Naive B cell (primary cell): ENCODE data around the gene CCDC47. TPM values are rescaled to one million over a fixed set of nuclear protein-coding genes. Genes with fewer than 3 reads are reported as not detected.

Experiments used
- ATAC-seq, 2 donors: fragments of 150-1000 bp; cut with Tn5 transposase; 2 replicates each; pipeline ENCODE4 v1.10.0; 2021; ENCODE audit warnings: low read depth in 2 of 2, mild to moderate bottlenecking in 2 of 2, moderate library complexity in 2 of 2
- DNase-seq: peaks from one replicate; pipeline ENCODE4 v3.0.0; 2022
- H3K27ac Mint-ChIP-seq, 6 donors: one replicate each; pipeline ENCODE4 v1.8.0; 2020 to 2022; ENCODE audit warnings: mild to moderate bottlenecking in 6 of 6, mixed read lengths in 6 of 6, moderate library complexity in 5 of 6, inconsistent platforms in 2 of 6
- H3K27me3 Mint-ChIP-seq, 3 donors: one replicate each; pipeline ENCODE4 v1.8.0; 2021 to 2022; ENCODE audit warnings: mixed read lengths in 3 of 3, mild to moderate bottlenecking in 1 of 3
- H3K36me3 Mint-ChIP-seq, 2 donors: one replicate each; pipeline ENCODE4 v1.8.0; 2020 to 2022; ENCODE audit warnings: mixed read lengths in 2 of 2, inconsistent platforms in 1 of 2, mild to moderate bottlenecking in 1 of 2
- H3K4me1 Mint-ChIP-seq, 3 donors: one replicate each; pipeline ENCODE4 v1.8.0; 2020 to 2022; ENCODE audit warnings: mixed read lengths in 3 of 3, inconsistent platforms in 1 of 3, mild to moderate bottlenecking in 1 of 3, moderate library complexity in 1 of 3
- H3K4me3 Mint-ChIP-seq, 8 donors: one replicate each; pipeline ENCODE4 v1.8.0; 2020 to 2022; ENCODE audit warnings: mild to moderate bottlenecking in 8 of 8, mixed read lengths in 8 of 8, moderate library complexity in 8 of 8, inconsistent platforms in 2 of 8
- H3K9me3 Mint-ChIP-seq, 7 donors: one replicate each; pipeline ENCODE4 v1.8.0; 2020 to 2022; ENCODE audit warnings: mixed read lengths in 7 of 7, mild to moderate bottlenecking in 5 of 7, inconsistent platforms in 2 of 7, moderate library complexity in 1 of 7
- polyA plus RNA-seq, 6 donors: library from polyadenylated mRNA; unstranded; fragments of 300-500 nt; fragmentation: Illumina TruSeq; gene quantifications; one replicate each; pipeline ENCODE4 v1.2.3, GENCODE V29; 2021; ENCODE audit warnings: low read depth in 6 of 6

CCDC47 gene
- polyA plus RNA-seq, result 10 to 100 TPM; 27.1 to 46.1 (median 36.3) TPM

DNA sequence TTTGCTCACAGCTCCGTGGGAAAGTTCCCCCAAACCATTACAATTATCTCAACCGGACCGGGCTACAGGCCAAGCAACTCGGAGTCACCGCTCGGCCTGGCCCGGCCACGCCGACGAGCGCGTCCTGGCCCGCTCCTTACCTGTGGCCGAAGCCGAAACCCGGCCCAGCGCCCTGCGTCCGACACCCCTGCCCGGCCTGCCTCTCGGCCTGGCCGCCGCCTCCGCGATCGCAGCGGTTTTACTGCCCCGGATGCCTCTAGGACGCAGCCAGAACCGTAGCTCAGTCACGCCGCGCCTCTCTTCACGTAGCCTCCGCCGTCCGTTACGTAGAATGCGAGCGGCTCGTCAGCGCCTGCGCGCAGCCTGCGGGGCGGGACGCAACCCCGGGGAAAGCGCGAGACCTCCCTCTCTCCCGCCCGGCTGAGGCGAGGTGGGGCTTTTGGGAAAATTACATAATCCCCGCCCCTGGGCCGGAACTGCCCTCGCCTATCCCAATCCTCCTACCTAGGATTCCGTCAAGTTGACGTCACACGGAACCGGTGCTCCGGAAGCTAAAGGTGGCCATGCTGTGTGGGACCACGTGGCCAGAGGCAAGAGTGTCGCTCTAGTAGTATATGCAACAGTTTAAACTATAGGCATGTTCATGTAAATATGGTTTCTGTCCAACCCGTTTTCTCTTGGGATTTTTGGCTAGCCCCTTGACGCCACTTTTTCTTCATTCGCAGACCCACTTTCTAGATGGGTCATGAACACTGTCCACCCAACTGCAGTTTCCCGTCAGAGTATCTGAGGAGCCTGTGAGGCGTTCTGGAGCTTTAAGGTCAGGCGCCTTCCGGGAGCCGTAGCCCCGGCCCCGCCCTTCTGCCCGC, at the start of gene CCDC47:
Gene CCDC47 (minus strand): TSS at position 326 of the 869 bp plus-strand sequence. CDS start 7,422 bp downstream, outside the sequence.
- H3K4me1 Mint-ChIP-seq, result peaks cover 43 to 73% (median 66%) of the 10 kb centered on the region in 3 donors
- DNase-seq, result peak; percentile 99

GRCh38 chr17:63822537-63822936, 49.1 kb upstream of the CCDC47 start:
- DNase-seq (no peak), ATAC-seq (no peak)
- peaks cover 56 to 64% (median 58%) of the 10 kb centered on the region in 3 donors for H3K4me1 Mint-ChIP-seq
- H3K27ac Mint-ChIP-seq, result peak overlapping the region in 5 of 6 donors; percentile 38 to 89 (median 76)
- H3K27me3 Mint-ChIP-seq, result no peaks in the 10 kb centered on the region
- peaks cover 16 to 58% of the 10 kb centered on the region in 2 donors for H3K36me3 Mint-ChIP-seq
- H3K9me3 Mint-ChIP-seq, result no peaks in the 10 kb centered on the region
- H3K4me3 Mint-ChIP-seq, result peak overlapping the region in 2 of 8 donors; percentile 64 to 65

More for the DNA sequence above, at the start of gene CCDC47:
- Mint-ChIP-seq H3K36me3 (no peaks in the 10 kb centered on the region), H3K27ac (peak within 1 kb of the TSS; percentile 97 to 100 (median 99)), H3K9me3 (no peaks in the 10 kb centered on the region), H3K4me3 (peak within 1 kb of the TSS; percentile 90 to 99 (median 96)), H3K27me3 (no peaks in the 10 kb centered on the region)
- peak; percentile 83 to 85 for ATAC-seq

DNA sequence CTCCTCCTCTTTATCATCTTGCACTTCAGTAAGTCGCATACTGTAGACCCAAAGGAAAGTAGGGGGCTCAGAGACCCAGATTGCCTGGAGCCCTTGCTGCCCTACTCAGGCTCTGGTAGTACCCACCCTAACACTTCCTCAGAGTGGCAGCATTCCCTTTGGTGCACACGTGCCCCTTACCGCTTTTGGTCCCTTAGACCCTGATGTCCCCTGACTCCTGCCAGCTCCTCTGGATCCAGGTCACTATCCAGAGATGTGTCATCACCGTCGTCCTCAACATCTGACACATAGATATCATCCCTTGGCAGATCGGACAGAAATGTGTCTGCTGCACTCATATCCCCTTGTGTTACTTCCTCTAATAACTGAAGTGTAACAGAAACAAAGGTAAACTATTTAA, 48.4 kb upstream of the CCDC47 start:
- DNase-seq (no peak), ATAC-seq (peak in 1 of 2 donors; percentile 6)
- Mint-ChIP-seq H3K4me3 (peak overlapping the region; percentile 2 to 81 (median 58)), H3K9me3 (no peaks in the 10 kb centered on the region), H3K27me3 (no peaks in the 10 kb centered on the region), H3K27ac (peak overlapping the region; percentile 44 to 95 (median 82)), H3K4me1 (peaks cover 49 to 57% (median 54%) of the 10 kb centered on the region in 3 donors), H3K36me3 (peaks cover 16 to 51% of the 10 kb centered on the region in 2 donors)

- Mint-ChIP-seq H3K4me3 (peak overlapping the region in 6 of 8 donors; percentile 3 to 61 (median 12)), H3K9me3 (no peaks in the 10 kb centered on the region), H3K27me3 (no peaks in the 10 kb centered on the region), H3K36me3 (peaks cover 16 to 48% of the 10 kb centered on the region in 2 donors), H3K27ac (peak overlapping the region in 3 of 6 donors; percentile 16 to 76 (median 60)), H3K4me1 (peaks cover 42 to 50% (median 47%) of the 10 kb centered on the region in 3 donors)
- DNase-seq (no peak), ATAC-seq (no peak)
Observed at GRCh38 chr17:63820963-63821561, 47.7 kb upstream of the CCDC47 start.

DNA sequence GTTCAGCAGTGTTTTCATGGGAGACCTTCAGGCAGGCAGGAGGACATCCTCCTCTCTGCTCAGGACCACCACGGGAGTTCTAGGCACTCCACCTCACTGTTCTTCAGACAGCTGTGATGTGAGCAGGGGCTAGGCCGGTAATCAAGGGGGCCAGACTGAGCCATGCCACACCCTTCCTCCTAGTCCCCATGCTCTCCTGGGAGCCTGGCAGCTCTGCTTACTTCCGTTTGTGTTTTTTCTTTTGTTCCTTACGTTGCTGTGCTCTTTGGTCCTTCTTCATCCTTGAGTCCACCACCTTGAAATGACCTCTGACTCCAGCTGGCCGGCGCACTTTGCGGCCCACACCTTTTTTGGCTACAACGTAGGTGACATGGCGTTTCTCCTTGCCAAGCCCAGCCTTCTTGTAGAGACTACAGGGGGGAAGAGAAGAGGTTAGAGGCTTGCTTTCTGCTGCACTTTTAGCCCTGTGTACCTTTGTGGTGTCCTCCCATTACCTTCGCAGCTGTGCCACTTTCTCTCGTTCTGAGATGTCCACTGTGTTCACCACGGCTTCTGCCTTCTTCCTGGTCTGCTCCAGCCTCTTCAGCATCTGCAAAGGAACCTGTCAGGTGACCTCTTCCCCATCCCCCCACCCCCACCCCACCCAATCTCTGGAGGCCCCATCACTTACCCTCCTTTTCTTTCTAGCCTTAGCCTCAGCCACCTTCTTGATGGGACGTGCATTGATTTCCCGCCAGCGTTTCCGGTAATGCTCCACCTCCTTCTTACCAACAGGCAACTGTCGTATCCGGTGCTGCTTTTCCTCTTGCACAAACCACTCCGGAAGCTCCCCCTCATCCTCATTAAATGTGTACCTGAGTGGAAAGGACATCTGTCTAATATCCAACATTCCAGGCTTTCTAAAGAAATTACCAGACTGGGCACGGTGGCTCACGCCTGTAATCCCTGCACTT, 46.5 kb upstream of the CCDC47 start:
- H3K27me3 Mint-ChIP-seq, result no peaks in the 10 kb centered on the region
- DNase-seq, result no peak
- H3K4me1 Mint-ChIP-seq, result peaks cover 38 to 44% (median 39%) of the 10 kb centered on the region in 3 donors
- H3K4me3 Mint-ChIP-seq, result peak overlapping the region in 5 of 8 donors; percentile 18 to 83 (median 43)
- ATAC-seq, result peak in 1 of 2 donors; percentile 18
- no peaks in the 10 kb centered on the region for H3K9me3 Mint-ChIP-seq
- peaks cover 16 to 48% of the 10 kb centered on the region in 2 donors for H3K36me3 Mint-ChIP-seq
- peak overlapping the region; percentile 7 to 94 (median 72) for H3K27ac Mint-ChIP-seq

DNA sequence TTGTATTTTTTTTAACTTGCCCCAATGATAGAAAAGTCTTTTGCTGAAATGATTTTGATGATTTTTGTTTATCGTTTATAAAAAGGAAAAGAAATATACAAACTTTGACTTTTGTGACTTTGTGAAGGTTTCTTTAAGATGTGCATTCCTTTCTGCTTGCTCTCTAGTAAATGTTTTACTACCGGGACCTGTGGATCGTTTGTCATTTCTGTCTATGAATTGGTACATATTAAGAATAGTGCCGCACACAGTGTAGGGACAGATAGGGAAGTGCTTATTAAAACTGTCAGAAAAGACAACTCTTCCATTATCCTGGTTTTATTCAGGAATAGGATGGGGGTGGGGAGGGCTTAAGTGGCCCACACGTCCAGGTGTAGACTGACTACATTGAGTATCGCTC, 45.7 kb upstream of the CCDC47 start:
- H3K4me3 Mint-ChIP-seq, result peak overlapping the region in 1 of 8 donors; percentile 43
- peaks cover 11 to 42% of the 10 kb centered on the region in 2 donors for H3K36me3 Mint-ChIP-seq
- H3K27ac Mint-ChIP-seq, result peak overlapping the region in 4 of 6 donors; percentile 12 to 84 (median 68)
- DNase-seq (no peak), ATAC-seq (no peak)
- H3K9me3 Mint-ChIP-seq, result no peaks in the 10 kb centered on the region
- H3K27me3 Mint-ChIP-seq, result no peaks in the 10 kb centered on the region
- peaks cover 31 to 37% (median 32%) of the 10 kb centered on the region in 3 donors for H3K4me1 Mint-ChIP-seq

GRCh38 chr17:63817736-63818385, 44.5 kb upstream of the CCDC47 start:
- ATAC-seq, result no peak
- H3K27me3 Mint-ChIP-seq, result no peaks in the 10 kb centered on the region
- H3K27ac Mint-ChIP-seq, result peak overlapping the region in 2 of 6 donors; percentile 90 to 94
- H3K4me1 Mint-ChIP-seq, result peaks cover 22 to 24% (median 24%) of the 10 kb centered on the region in 3 donors
- DNase-seq, result no peak
- H3K36me3 Mint-ChIP-seq, result peaks cover 17 to 32% of the 10 kb centered on the region in 2 donors
- peak overlapping the region in 2 of 8 donors; percentile 54 to 55 for H3K4me3 Mint-ChIP-seq
- no peaks in the 10 kb centered on the region for H3K9me3 Mint-ChIP-seq

DNA sequence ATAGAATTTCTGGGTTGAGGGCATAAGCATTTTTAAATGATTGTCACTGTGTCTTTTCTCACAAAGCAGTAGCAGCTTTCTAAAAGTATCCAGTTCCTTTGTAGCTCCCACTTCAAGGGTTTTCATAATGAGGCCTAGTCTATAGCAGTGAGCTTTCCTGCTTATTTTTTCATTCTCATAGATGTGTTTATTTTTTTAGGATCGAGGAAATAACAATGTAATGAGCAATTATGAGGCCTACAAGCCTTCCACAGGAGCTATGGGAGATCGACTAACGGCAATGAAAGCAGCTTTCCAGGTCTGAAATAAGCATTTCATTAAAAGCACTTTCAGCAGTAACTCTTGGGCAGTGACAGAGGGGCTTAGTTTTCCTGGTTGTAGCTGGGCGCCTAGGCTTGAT, 43.3 kb upstream of the CCDC47 start:
- no peaks in the 10 kb centered on the region for H3K27me3 Mint-ChIP-seq

DNA sequence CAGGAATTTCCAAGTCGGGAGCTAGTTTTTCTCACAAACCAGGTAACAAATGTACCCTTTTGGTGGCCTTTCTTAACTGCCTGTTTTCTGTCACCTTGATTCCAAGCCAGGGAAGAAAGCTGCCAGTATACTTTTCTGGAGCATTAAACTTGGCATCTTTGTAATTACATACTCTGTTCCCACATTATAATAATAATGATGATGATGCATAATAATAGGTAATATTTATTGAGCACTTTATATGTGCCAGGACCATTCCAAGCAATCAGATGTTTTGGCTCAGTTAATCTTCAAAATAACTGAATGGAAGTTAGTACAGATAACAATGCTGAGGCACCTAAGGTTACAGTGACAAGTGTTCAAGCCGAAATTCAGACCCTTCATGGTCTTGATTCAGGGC, 42.7 kb upstream of the CCDC47 start:
- ATAC-seq (no peak), DNase-seq (no peak)
- Mint-ChIP-seq H3K27me3 (no peaks in the 10 kb centered on the region), H3K9me3 (no peaks in the 10 kb centered on the region), H3K36me3 (peaks cover 13 to 21% of the 10 kb centered on the region in 2 donors), H3K4me3 (no peak overlapping the region), H3K27ac (no peak overlapping the region), H3K4me1 (peaks cover 7 to 12% (median 11%) of the 10 kb centered on the region in 3 donors)

More for the DNA sequence above, 43.3 kb upstream of the CCDC47 start:
- Mint-ChIP-seq H3K4me3 (no peak overlapping the region), H3K9me3 (no peaks in the 10 kb centered on the region), H3K4me1 (peaks cover 12 to 16% (median 12%) of the 10 kb centered on the region in 3 donors), H3K27ac (no peak overlapping the region), H3K36me3 (peaks cover 13 to 27% of the 10 kb centered on the region in 2 donors)
- no peak for ATAC-seq
- DNase-seq, result no peak

DNA sequence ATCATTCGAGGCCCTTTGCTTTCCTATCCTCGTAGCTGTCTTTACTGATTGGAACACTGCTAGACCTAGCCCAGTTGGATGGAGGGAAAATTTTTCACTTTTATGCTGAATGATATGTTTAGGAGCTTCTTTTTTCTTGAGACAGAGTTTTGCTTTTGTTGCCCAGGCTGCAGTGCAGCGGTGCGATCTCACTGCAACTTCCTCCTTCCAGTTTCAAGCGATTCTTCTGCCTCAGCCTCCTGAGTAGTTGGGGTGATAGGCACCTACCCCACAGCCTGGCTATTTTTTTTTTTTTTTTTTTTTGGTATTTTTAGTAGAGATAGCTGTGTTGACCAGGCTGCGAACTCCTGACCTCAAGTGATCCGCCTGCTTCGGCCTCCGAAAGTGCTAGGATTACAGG, 36.6 kb upstream of the CCDC47 start:
- DNase-seq (no peak), ATAC-seq (peak; percentile 80 to 90)
- H3K36me3 Mint-ChIP-seq, result peaks cover 8 to 19% of the 10 kb centered on the region in 2 donors
- peak overlapping the region; percentile 39 to 77 (median 62) for H3K27ac Mint-ChIP-seq
- H3K4me3 Mint-ChIP-seq, result peak overlapping the region in 3 of 8 donors; percentile 4 to 48 (median 40)
- H3K27me3 Mint-ChIP-seq, result no peaks in the 10 kb centered on the region
- H3K4me1 Mint-ChIP-seq, result peaks cover 14 to 29% (median 14%) of the 10 kb centered on the region in 3 donors
- no peaks in the 10 kb centered on the region for H3K9me3 Mint-ChIP-seq

DNA sequence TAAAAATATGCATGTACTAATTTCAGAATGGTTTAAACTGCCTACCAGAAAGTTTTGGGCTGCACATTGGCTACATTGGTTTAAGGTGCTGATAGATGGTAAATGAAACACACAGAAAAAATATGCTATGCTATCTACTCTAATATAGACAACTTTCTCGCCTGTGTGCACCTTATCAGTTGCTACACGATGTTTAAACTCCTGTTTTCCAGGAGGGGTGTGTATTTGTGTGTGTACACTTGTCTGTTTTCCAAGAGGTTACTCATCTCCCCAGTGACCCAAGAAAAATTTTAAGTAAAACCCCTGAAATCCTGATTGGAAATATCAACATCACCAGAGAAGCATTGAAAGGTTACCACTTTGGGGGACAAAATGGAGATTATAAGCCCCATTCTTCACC, 32.2 kb upstream of the CCDC47 start:
- Mint-ChIP-seq H3K27ac (peak overlapping the region in 1 of 6 donors; percentile 19), H3K27me3 (no peaks in the 10 kb centered on the region), H3K4me1 (peaks cover 14 to 25% (median 14%) of the 10 kb centered on the region in 3 donors), H3K9me3 (no peaks in the 10 kb centered on the region), H3K36me3 (peaks cover 14 to 22% of the 10 kb centered on the region in 2 donors), H3K4me3 (no peak overlapping the region)
- ATAC-seq (no peak), DNase-seq (no peak)

DNA sequence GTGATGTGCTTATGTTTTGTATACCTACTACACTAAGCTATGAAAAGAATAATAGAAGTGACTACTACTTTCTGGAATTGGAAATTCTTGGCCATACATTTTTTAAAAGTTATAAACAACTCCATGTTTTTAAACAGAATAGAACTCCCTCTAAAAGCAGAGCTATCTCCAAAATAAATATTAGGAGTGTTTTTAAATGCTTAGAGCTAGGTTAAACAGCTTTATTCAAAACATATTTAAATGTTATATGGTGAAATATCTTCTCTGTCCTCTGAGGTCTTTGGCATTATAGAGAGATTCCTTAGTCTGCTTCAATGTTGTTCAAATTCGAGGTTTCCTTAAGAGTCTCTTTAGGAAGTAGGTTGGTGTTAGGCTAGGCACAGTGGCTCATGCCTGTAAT, 30.9 kb upstream of the CCDC47 start:
- no peak for ATAC-seq
- Mint-ChIP-seq H3K36me3 (peaks cover 16 to 25% of the 10 kb centered on the region in 2 donors), H3K4me1 (peaks cover 6 to 13% (median 7%) of the 10 kb centered on the region in 3 donors), H3K27ac (peak overlapping the region in 3 of 6 donors; percentile 6 to 87 (median 30)), H3K27me3 (no peaks in the 10 kb centered on the region), H3K9me3 (no peaks in the 10 kb centered on the region), H3K4me3 (no peak overlapping the region)
- no peak for DNase-seq
